Stomach (tissue), 4 donors: ENCODE measurements around the gene LGI2.

Experiments used
- EP300 ChIP-seq: sonication (generic); formaldehyde crosslinking; IDR thresholded peaks from one replicate; pipeline ENCODE4 v1.6.1; 2017; ENCODE audit warnings: antibody characterized with exemption
- POLR2A ChIP-seq, 4 donors: fragments of 450-650 bp; IDR thresholded peaks; one replicate each; pipeline ENCODE4 v1.6.1; 2016; ENCODE audit warnings: antibody characterized with exemption in 4 of 4, control low read depth in 2 of 4, mild to moderate bottlenecking in 1 of 4, moderate library complexity in 1 of 4
- POLR2AphosphoS5 ChIP-seq, 3 donors: sonication (generic); formaldehyde crosslinking; IDR thresholded peaks; one replicate each; pipeline ENCODE4 v1.6.1; 2016; ENCODE audit warnings: antibody characterized with exemption in 3 of 3
- TF ChIP-seq, protein P1 (sequence below), 7 experiments: fragments of 450-650 bp in 4 of 7; fragments of 200-600 bp in 3 of 7; sonication (generic) in 3 of 7; IDR thresholded peaks; one replicate each; pipeline ENCODE4 v1.5.1; 2016 to 2019; ENCODE audit warnings: antibody characterized with exemption in 7 of 7, control low read depth in 2 of 7, mild to moderate bottlenecking in 1 of 7

DNA sequence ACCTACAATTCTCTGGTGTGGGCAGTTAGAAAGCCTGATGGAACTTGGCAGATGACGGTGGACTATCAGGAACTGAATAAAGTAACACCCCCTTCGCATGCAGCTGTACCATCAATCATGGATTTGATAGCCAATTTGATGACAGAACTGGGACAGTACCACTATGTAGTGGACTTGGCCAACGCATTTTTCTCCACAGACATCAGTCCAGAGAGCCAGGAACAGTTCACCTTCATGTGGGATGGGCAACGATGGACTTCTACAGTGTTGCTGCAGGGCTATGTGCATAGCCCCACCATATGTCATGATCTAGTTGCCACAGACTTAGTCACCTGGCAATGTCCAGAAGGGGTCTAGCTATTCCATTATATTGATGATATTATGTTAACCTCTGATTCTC lies 63.4 kb downstream of the LGI2 start:
- TF ChIP-seq EP300 (no peak), POLR2AphosphoS5 (IDR thresholded peaks at IDR 0.05) (no peak), POLR2A (IDR thresholded peaks at IDR 0.05) (no peak)
- TF ChIP-seq, protein P1, sequence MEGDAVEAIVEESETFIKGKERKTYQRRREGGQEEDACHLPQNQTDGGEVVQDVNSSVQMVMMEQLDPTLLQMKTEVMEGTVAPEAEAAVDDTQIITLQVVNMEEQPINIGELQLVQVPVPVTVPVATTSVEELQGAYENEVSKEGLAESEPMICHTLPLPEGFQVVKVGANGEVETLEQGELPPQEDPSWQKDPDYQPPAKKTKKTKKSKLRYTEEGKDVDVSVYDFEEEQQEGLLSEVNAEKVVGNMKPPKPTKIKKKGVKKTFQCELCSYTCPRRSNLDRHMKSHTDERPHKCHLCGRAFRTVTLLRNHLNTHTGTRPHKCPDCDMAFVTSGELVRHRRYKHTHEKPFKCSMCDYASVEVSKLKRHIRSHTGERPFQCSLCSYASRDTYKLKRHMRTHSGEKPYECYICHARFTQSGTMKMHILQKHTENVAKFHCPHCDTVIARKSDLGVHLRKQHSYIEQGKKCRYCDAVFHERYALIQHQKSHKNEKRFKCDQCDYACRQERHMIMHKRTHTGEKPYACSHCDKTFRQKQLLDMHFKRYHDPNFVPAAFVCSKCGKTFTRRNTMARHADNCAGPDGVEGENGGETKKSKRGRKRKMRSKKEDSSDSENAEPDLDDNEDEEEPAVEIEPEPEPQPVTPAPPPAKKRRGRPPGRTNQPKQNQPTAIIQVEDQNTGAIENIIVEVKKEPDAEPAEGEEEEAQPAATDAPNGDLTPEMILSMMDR (IDR thresholded peaks at IDR 0.05): no peak
